Nucleus accumbens (tissue), 56 donors: ENCODE results near the gene ABCC1.
"Not testable (repeated sequence)": the region's sequence is repeated elsewhere in the genome, so short reads cannot be mapped to it uniquely, and the experiment has no call there.

Source experiments
- DNase-seq, 56 donors: peaks; one replicate each; lab custom pipeline; 2025; lab: John Stamatoyannopoulos, UW

Gene ABCC1

DNA sequence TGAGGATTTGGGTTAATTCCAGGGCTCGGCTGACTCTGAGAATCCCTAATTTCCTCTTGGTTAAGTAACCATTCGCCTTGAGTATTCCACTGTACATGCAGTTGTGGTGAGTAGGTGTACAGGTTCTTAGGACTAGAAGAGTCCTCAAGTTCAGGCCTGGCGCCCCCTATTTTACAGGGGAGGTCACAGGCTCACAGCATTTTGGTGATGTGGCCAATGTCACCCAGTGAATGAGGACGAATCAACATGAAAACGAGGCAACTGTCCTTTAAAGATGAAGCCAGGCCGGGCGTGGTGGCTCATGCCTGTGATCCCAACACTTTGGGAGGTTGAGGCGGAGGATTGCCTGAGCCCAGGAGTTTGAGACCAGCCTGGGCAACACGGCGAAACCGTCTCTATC is 218.5 kb downstream of the ABCC1 start:
- no peak for DNase-seq

DNA sequence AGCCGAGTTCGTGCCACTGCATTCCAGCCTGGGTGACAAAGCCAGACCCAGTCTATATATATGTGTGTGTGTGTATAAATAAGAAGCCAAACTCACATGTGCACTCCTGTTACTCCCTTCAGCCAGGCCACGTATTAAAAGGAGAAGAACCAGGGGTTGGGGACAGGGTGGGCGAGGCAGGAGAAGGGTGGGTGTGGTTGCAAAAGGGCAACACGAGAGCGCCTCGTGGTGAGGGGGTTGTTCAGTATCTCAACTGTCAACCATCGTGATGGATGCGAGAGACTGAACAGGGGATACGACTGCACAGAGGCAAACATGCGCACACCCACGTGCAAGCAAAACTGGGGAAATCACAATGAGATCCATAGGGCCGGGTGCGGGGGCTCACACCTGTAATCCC is 219.0 kb downstream of the ABCC1 start:
- DNase-seq = no peak

DNA sequence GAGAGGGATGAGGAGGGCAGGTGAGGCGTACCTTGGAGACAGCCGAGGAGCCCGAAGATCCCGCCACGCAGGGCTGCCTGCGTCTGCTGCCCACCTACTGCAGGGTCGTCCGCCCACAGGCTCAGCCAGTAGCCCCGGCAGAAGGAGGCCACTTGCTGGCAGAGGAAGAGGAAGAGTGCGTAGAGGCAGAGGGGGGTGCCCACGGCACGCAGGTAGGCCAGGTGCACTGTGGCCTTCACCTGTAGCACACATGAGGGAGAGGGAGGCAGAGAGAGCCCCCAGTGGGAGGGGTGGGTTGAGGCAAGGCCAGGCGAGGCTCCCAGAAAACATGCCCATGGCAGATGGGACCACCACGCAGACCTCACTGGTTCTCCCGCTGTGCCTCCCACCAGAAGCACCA is 220.2 kb downstream of the ABCC1 start:
- DNase-seq = no peak

DNA sequence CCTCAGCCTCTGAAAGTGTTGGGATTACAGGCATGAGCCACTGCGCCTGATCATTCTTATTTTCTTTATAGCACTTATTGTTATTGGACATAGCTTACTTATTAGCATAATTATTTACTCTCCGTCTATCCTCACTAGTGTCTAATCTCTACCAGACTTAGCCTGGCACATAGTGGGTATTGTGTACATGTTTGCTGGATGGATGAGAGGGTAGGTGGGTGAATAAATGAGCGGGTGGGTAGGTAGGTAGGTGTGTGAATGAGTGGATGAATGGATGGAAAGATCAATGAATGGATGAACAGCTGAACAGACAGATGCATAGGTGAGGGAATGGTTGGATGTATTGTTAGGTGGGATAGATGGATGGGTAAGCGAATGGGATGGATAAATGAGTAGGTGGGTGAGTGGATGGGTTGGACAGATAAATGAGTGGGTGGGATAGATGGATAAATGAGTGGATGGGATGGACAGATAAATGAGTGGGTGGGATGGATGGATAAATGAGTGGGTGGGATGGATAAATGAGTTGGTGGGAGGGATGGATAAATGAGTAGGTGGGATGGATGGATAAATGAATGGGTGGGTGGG is 222.0 kb downstream of the ABCC1 start:
- DNase-seq = no peak

DNA sequence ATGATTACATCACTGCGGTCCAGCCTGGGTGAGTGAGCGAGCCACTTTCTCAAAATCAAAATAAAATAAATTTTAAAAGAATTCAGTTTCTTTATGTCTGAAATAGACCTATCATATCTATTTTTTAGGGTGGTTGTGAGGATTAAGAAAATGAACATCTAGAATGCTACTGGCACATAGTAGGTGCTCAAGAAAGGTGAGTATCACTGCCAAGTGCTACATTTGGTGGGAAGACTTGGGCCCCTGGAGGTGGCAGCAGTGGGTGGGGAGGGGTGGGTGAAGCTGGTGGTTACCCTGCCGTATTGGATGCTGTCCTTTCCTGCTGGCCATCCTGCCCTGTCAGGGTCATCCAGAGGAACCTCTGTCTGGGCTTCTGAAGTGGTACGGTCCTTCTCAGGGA is 223.6 kb downstream of the ABCC1 start:
- DNase-seq = no peak

DNA sequence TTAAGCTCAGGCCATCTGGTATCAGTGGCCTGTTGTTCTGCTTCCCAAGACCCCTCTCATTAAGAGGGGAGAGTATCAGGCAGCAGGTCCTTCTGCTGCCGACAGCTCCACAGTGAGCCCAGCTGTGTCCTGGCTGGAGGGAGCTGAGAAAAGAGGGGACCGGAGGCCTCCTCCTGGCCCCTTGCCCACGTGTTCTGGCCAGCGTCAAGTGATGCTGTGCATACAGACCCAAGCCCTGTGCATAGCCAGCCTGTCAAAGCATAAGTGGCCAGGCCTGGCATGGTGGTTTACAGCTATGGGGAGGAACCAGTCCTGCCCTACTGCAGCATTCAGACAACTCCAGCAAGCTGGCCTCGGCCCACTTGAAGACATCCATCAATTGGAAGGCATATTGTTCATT is 225.9 kb downstream of the ABCC1 start:
- DNase-seq = peak in 6 of 56 donors; percentile 3 to 21 (median 8)

DNA sequence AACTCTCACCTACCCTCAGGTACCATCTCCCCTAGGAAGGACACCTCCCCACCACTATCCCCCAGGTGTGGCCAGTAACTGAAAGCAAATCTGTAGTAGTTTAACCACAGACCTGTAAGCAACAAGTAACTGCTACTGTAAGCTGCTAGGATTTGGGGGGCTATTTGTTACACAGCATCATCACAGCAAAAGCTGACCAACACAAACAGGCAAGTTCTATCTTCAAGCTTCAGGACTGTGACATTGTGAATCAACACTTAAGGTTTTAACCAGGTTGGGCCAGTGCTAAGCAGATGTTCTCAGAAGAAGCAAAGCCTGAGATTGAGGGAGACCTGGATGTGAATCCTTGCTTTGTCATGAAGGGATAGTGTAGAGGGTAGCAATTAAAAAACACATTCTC is 226.9 kb downstream of the ABCC1 start:
- DNase-seq = no peak

DNA sequence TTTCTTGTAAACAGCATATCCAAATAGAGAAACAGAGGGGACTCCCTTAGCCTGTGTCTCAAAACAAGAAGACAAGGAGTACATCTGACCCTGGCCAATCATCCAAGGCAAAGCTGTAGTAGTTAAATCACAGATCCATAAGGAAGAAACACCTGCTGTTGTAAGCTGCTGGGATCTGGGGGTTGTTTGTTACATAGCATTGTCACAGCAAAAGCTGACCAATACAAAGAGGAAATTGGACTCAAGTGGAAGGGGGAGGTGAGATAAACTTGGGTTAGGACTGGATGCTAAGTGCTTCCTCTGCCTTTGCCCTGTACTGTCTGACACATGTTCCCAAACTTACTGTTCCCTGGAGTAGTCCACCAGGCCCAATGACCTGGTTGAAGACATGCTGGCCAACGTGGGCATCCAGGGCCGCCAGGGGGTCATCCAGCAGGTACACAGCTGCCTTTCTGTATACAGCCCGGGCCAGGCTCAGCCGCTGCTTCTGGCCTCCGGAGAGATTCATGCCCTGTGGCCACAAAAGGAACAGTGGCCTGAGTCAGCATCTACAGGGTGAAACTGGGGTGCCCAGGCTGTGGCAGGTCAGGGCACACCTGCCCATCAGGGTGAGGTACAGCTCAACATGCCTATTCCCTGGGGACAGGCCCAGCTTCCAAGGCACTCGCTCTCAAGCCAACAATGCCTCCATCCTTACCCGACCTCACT is 229.2 kb downstream of the ABCC1 start:
- DNase-seq = no peak

DNA sequence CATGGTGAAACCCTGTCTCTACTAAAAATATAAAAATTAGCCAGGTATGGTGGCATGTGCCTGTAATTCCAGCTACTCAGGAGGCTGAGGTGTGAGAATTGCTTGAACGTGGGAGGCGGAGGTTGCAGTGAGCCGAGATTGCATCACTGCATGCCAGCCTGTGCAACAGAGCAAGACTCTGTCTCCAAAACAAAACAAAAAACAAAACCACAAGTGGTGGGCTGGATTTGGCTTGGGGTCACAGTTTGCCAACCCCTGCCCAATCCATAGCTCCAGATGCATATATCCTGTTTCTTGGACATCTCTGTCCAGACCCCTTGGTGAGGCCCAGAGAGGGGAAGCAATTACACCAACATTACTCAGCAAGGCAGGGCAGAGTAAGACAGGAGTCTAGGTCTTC is 232.3 kb downstream of the ABCC1 start:
- DNase-seq = not testable (repeated sequence)

DNA sequence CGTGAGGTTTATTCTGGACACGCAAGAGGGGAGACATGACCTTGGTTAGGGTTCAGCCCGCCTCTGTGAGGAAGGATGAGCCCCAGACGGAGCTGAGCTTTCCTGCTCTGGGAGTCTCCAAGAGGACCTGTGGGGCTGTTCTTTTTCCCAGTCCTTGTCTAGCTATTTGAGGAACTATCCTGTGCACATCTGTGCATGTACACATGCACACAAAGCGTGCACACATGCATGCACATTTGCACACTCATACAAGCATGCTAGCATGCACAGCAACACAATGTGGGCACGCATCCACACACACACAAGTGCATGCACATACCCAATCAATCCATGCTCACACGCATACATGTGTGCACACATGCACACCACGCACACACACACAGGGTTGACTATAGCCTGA is 233.5 kb downstream of the ABCC1 start:
- no peak for DNase-seq

DNA sequence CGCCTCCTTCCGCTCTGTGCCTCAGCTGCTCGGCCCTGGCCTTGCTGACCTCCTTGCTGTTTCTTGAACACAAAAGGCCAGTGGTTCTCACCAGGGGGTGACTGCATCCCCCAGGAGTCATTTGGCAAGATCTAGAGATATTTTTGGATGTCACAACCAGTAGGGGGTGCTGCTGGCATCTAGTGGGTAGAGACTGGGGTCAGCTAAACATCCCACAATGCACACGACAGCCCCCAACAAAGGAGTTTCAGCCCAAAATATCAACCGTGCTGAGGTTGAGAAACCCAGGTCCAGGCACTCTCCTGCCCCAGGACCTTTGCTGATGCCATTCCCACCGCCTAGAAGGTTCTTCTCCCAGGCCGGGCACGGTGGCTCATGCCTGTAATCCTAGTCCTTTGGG is 234.1 kb downstream of the ABCC1 start:
- no peak for DNase-seq

DNA sequence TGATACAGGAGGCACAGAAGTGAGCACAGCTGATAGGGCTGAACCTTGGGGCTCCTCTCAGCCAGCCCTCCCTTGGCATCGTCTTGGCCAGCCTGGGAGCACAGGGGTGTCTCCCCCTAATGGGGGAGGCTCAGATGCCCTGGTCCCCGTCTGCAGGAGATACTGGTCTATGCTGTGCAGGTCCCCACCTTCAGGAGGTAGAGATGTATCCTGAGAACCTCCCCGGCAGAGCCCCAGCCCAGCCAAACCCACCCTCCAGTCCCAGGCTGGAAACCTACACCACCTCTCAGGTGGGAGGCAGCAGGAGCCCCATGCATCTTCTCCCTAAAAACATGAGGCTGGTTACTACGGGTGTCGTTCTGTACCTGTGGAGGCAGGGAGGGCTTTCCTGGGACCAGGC is 235.2 kb downstream of the ABCC1 start:
- DNase-seq = no peak

DNA sequence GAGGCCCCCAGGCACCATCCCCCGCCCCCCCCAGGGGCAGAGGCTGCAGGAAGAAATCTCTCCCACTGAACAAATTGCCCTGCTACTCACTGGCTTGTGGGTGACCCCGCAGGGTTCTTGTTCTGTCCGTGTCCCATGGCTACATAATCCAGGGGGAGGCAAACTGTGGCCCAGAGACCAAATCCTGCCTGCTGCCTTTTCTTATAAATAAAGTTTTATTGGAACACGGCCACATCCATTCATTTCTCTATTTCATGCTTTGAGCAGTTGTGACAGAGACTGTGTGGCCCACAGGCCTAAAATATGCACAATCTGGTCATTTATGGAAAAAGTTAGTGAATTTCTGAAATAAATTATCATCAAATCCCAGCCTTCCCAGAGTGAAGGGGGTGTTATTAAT is 235.7 kb downstream of the ABCC1 start:
- DNase-seq = no peak

DNA sequence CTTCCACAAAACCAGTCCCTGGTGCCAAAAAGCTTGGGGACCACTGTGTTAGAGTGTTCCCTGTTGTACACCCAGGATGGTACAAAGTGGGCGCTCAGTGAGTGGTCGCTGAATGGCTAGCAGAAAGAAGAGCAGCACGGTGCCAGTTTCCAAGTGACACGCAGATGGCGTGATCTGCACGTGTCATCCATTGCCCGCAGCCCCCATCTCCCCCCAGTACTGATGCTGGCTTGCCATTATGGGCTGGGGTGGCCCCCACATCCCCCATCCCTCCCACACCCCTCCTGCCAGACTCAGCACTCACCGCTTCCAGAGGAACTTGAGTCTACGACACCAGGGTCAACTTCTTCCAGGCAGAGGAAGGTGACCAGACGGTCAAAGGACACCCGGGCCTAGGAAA is 237.4 kb downstream of the ABCC1 start:
- DNase-seq = no peak

DNA sequence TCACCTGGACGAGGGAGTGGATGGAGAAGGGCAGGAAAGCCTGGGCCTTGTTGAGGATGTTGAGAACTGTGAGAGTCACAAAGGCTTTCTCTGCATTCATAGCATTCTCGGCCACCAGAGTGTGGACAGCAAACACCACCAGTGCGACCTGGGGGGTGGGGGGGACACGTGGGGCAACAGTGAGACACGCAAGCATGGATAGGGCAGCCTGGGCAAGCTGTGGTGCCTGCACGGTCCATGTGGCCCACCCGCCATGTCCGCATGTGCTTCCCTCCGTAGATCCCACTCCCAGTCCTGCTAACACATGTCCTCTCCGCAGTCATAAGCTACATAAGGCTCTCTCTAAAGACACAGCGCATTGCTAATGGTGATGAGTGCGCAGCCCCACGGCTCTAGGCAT is 239.4 kb downstream of the ABCC1 start:
- no peak for DNase-seq

DNA sequence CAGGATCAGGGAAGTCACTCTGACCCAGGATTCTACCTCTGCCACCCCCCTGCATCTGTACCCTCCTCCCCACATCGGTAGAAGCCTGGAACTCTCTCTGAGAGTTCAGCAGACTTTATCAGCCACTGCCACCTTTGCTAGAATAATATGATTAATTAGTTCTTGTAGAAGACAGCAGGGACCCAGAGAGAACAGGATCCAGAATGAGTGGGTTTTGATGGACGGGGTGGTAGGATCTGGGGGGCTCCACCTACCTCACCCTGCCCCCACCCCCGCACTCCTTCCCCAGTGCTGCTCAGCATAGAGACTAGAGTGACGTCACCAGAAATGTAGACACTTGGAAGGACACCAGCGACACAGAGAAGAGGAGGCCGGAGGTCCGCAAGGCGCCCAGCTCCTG is 240.4 kb downstream of the ABCC1 start:
- no peak for DNase-seq

DNA sequence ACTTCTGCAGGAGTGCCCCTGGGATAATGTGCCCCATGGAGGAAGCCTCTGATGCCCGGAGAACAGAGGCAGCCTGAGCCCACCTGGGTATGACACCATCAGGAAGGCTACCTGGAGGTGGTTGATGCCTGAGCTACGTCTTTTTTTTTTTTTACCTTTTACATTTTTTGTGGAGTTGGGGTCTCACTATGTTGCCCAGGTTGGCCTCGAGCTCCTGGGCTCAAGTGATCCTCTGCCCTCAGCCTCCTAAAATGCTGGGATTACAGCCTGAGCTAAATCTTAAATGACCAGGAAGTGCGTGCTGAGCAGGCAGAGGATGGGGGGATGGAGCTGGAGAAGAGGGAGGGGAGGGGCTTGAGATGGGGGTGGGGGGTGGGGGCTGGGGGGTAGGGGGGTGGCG is 241.1 kb downstream of the ABCC1 start:
- no peak for DNase-seq

DNA sequence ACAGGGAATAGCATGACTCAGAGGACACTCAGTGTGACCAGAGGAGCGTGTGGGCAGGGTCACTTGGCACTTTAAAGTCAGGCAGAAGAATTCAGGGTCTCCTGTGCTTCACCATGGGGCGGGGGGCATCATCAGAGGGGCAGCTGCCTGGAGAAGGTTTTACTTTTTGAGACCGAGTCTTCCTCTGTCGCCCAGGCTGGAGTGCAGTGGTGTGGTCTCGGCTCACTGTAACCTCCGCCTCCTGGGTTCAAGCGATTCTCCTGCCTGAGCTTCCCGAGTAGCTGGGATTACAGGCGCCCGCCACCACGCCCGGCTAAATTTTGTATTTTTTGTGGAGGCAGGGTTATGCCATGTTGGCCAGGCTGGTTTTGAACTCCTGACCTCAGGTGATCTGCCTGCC is 241.6 kb downstream of the ABCC1 start:
- not testable (repeated sequence) for DNase-seq

DNA sequence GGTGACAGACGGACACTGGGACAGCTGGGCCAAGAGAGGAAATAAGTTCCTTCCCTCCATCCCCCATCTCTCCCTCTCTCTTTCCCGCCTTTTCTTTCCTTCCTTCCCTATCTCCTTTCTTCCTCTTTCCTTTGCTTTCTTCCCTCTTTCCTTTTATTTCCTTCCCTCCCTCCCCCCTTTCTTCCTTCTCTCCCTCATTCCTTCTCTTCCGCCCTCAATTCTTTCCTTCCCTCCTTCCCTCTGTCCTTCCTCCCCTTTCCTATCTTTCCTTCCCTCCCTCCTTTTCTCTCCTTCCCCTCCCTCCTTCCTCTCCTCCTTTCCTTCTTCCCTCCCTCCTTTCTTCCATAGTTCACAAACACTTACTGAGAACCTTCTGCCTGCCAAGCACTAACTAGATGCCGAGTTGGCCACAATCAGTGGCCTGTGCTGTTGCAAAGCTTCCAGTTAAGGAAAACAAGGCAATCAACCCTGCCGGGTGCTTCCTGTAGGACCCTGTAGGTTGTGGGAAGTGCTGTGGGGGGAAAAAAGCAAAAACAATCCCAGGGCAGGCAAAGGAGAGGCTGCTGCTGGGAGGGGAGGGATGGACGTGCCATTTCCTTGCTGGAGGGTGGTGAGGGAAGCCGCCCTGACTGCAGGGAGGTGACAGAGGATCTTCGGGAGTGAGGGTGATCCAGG is 242.2 kb downstream of the ABCC1 start:
- DNase-seq = no peak
